ENCODE data around the gene CCL7.

DNA sequence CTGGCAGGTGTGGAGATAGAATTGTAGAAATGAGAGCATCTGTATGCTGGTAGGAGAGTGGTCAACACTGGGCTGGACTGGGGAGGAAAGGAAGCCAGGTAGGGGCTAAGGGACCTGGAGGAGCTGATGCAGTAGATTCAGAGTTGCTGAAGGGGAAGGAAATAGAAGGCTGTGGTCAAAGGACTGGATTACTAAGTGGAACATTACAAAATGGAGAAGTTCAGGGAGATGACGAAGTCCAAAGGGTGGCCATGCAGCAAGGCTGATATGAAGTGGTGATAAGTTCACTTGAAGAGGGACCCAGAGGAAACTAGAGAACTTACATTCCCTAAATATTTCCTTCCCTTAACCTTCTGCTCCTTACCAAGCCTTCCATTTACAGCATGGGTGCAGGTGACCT lies 23.6 kb upstream of the CCL7 start:
- TF ChIP-seq, protein P1, sequence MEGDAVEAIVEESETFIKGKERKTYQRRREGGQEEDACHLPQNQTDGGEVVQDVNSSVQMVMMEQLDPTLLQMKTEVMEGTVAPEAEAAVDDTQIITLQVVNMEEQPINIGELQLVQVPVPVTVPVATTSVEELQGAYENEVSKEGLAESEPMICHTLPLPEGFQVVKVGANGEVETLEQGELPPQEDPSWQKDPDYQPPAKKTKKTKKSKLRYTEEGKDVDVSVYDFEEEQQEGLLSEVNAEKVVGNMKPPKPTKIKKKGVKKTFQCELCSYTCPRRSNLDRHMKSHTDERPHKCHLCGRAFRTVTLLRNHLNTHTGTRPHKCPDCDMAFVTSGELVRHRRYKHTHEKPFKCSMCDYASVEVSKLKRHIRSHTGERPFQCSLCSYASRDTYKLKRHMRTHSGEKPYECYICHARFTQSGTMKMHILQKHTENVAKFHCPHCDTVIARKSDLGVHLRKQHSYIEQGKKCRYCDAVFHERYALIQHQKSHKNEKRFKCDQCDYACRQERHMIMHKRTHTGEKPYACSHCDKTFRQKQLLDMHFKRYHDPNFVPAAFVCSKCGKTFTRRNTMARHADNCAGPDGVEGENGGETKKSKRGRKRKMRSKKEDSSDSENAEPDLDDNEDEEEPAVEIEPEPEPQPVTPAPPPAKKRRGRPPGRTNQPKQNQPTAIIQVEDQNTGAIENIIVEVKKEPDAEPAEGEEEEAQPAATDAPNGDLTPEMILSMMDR (IDR thresholded peaks at IDR 0.05 in 8 of 11, conservative IDR thresholded peaks at IDR 0.05 in 3 of 11), result no peak
- no peak for TF ChIP-seq POLR2A (IDR thresholded peaks at IDR 0.05)
